ENCODE measurements around the gene RPL28. TPM values are rescaled to one million over a fixed set of nuclear protein-coding genes. Genes with fewer than 3 reads are reported as not detected.

Gene RPL28
- total RNA-seq, 2 donors from 2014 or later, result 175 to 319 TPM

GRCh38 chr19:55424518-55424917 is 38.8 kb downstream of the RPL28 start:
- Histone ChIP-seq H3K27me3 (peaks cover 0 to 1% of the 10 kb centered on the region in 2 donors), H3K36me3 (no peaks in the 10 kb centered on the region), H3K4me1 (no peaks in the 10 kb centered on the region), H3K4me3 (no peak overlapping the region), H3K27ac (no peak overlapping the region), H3K9me3 (no peaks in the 10 kb centered on the region)
- DNase-seq (ENCODE audit: low spot score), result no peak
- no peak for TF ChIP-seq CTCF (IDR thresholded peaks at IDR 0.05)

DNA sequence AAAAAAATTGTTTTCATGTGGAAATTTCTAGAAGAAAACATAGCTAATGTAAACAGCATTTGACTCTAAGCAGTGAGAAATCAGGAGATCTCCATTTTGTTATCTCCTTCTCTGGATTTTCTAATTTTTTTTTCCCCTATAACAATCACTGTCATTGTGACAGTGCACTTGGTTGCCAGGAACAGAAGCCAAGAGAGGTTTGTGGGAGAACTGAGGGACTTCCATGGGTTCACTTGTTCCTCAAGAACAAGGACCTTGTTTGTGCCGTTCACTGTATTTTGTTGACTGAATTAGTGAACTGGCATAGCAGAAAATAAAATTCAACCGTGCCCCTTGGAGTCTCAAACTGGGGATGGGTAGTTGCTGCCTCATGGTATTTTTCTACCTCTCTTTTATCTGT is 40.3 kb downstream of the RPL28 start:
- no peak overlapping the region for H3K4me3 ChIP-seq
- H3K27me3 ChIP-seq, result peaks cover 0 to 7% of the 10 kb centered on the region in 2 donors
- H3K36me3 ChIP-seq, result no peaks in the 10 kb centered on the region
- no peak for TF ChIP-seq CTCF (IDR thresholded peaks at IDR 0.05)
- H3K27ac ChIP-seq, result no peak overlapping the region
- DNase-seq (ENCODE audit: low spot score), result no peak
- H3K4me1 ChIP-seq, result no peaks in the 10 kb centered on the region
- H3K9me3 ChIP-seq, result no peaks in the 10 kb centered on the region

GRCh38 chr19:55431183-55431582 is 45.5 kb downstream of the RPL28 start:
- no peak overlapping the region for H3K4me3 ChIP-seq
- H3K27ac ChIP-seq, result no peak overlapping the region
- no peaks in the 10 kb centered on the region for H3K36me3 ChIP-seq
- no peak for DNase-seq (ENCODE audit: low spot score)
- peaks cover 0 to 16% of the 10 kb centered on the region in 2 donors for H3K27me3 ChIP-seq
- H3K4me1 ChIP-seq, result no peaks in the 10 kb centered on the region
- H3K9me3 ChIP-seq, result no peaks in the 10 kb centered on the region
- TF ChIP-seq CTCF (IDR thresholded peaks at IDR 0.05), result no peak

DNA sequence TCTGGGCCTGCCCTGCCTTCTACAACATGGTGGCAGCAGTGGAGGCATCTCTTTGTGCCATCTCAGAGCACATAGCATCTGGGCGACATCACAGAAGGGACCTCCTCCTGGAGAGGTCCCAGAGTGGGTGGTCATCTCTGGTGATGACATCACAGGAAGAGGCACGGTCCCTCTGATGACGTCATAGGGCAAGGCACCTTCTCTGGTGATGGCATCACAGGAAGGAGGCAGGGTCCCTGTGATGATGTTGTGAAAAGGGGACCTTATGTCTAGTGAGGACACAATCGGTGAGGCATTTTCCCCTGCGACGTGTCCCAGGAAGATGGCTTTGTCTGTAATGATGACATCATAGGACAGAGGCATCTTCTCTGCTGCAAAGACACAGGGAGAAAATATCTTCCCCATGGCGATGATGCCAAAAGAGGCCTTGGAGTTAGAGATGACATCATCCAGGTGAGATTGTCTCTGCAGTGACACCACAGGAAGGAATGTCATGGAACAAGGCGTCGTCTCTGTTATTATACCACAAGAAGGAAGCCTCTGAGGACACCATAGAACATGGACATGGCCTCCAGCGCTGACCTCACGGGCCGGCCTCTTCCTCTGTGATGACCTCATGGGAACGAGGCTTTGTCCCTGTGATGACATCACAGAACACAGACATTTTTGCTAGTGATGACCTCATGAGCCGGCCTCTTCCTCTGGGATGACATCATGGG is 46.7 kb downstream of the RPL28 start:
- peaks cover 0 to 16% of the 10 kb centered on the region in 2 donors for H3K27me3 ChIP-seq

DNA sequence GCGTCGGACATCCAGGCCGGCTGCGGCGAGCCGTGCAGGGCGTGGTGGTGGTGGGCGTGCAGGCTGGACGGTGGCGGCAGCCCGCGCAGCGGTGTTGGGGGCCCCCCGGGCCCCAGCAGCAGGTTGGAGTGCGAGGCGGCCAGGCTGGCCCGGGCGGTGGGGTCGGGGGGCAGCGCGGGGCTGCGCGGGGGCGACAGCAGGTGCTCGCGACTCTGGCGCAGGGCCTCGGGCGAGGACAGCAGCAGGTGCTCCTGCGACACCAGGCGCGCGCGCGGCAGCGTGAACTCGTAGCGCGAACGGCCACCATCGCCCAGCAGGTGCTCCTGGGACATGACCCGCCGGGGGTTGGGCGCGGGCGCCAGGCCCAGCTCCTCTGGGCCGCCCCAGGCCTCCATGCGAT is 47.6 kb downstream of the RPL28 start:
- DNase-seq (ENCODE audit: low spot score), result no peak
- Histone ChIP-seq H3K36me3 (no peaks in the 10 kb centered on the region), H3K27me3 (peaks cover 0 to 16% of the 10 kb centered on the region in 2 donors), H3K9me3 (no peaks in the 10 kb centered on the region), H3K4me3 (no peak overlapping the region), H3K4me1 (no peaks in the 10 kb centered on the region), H3K27ac (no peak overlapping the region)
- no peak for TF ChIP-seq CTCF (IDR thresholded peaks at IDR 0.05)

More for the DNA sequence above, 46.7 kb downstream of the RPL28 start:
- H3K36me3 ChIP-seq, result no peaks in the 10 kb centered on the region
- H3K9me3 ChIP-seq, result no peaks in the 10 kb centered on the region
- no peak for TF ChIP-seq CTCF (IDR thresholded peaks at IDR 0.05)
- DNase-seq (ENCODE audit: low spot score), result no peak
- no peaks in the 10 kb centered on the region for H3K4me1 ChIP-seq
- no peak overlapping the region for H3K27ac ChIP-seq
- no peak overlapping the region for H3K4me3 ChIP-seq

Measured in right atrium auricular region (tissue), 2 donors.